ENCODE measurements around the gene EEIG2. TPM values are rescaled to one million over a fixed set of nuclear protein-coding genes. Genes with fewer than 3 reads are reported as not detected.

Gene EEIG2
- total RNA-seq, 4 donors from 2014 or later = 14.3 to 25.5 (median 17.8) TPM

DNA sequence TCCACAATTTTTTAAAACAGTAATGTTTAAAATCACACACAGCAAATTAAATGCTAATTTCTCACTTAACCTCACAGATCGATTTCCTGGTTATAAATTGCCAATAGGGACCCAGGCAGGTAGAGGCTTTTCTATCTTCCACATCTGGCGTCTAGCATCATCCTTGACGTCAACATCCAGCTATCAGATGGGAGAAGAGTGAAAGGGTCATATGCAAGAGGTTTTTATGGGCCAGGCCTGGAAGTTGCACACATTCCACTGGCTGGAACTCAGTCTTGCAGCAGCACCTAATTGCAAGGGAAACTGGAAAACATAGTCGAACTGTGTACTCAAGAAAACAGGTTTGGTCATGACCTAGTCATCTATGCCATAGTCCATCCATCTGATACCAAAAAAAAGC lies 6.0 kb upstream of the EEIG2 start:
- ATAC-seq (ENCODE audit: low FRiP score) = no peak
- TF ChIP-seq, protein P1, sequence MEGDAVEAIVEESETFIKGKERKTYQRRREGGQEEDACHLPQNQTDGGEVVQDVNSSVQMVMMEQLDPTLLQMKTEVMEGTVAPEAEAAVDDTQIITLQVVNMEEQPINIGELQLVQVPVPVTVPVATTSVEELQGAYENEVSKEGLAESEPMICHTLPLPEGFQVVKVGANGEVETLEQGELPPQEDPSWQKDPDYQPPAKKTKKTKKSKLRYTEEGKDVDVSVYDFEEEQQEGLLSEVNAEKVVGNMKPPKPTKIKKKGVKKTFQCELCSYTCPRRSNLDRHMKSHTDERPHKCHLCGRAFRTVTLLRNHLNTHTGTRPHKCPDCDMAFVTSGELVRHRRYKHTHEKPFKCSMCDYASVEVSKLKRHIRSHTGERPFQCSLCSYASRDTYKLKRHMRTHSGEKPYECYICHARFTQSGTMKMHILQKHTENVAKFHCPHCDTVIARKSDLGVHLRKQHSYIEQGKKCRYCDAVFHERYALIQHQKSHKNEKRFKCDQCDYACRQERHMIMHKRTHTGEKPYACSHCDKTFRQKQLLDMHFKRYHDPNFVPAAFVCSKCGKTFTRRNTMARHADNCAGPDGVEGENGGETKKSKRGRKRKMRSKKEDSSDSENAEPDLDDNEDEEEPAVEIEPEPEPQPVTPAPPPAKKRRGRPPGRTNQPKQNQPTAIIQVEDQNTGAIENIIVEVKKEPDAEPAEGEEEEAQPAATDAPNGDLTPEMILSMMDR (IDR thresholded peaks at IDR 0.05) = no peak
- DNase-seq (ENCODE audit: low spot score) = no peak

DNA sequence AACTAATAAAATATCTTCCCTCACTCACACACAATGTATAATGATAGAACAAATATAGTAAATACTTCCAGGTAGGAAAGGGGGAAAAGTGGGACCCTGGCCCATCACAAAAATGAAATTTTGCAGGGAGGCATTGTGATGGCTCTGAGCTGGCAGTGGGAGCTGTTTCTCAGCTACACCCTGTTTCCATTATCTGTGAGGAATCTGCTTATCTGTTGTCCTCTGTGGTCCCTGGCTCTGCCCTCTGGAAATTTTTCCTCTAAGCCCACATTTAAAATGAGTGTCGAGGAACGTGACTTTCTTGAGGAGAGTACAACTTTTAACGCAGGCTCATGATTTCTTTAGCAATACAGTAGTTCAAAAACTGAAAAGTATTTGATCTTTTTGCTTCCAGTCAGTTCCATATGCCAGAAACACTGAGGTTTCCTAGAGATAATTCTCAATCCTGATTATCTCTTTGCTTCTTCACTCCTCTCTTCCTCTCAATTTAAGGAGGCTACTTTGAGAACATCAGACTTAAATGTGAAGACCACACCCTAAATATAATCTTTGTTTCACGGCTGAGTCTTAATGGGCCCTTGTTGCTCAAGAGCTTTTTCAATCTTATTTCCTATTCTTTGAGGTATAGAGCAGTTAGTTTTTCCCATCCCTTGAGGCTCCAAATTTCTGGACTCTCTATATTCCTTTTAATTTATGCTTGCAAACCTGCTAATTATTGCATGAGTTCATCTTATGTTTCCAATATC lies 5.0 kb upstream of the EEIG2 start:
- ATAC-seq (ENCODE audit: low FRiP score) (no peak), DNase-seq (ENCODE audit: low spot score) (no peak)
- TF ChIP-seq, protein P1 (IDR thresholded peaks at IDR 0.05) = no peak

DNA sequence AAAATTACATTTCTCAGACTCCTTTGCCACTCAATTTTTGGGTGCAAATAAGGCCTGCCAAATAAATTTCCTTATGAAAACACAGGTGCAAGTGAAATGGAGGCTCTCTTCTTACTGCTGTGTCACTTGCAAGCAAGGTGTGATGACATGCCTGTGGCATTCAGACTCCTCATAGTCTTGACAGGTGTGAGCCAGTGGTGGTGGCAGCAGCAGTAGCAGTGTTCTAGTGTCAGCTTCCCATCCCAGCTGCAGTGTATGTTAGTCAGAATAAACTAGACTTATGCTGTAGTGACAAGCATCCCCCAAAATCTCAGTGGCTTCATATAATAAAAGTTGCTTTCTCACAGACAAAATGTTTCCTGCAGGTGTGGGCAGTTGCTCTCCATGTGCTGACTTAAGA lies 3.8 kb upstream of the EEIG2 start:
- ATAC-seq (ENCODE audit: low FRiP score) (no peak), DNase-seq (ENCODE audit: low spot score) (no peak)
- TF ChIP-seq, protein P1 (IDR thresholded peaks at IDR 0.05) = no peak

DNA sequence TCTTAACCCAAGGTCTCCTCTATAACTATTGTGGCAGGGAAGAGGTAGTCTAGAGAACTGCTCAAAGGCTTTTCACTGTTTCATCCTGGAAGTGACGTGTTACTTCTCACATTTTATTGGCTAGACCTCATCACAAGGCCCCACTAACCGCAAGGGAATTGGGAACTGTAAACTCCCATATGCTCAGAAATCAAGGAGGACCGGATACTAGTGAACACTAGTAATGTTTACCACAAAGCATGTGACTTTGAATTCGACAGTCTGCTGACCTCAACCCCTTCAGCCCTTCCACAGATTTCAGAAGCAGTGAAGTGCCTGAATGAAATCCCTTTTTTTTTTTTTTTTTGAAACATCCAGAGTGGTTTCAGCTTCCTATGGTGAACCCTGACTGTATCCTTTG lies 3.4 kb upstream of the EEIG2 start:
- TF ChIP-seq, protein P1 (IDR thresholded peaks at IDR 0.05) = no peak
- DNase-seq (ENCODE audit: low spot score) (no peak), ATAC-seq (ENCODE audit: low FRiP score) (no peak)

DNA sequence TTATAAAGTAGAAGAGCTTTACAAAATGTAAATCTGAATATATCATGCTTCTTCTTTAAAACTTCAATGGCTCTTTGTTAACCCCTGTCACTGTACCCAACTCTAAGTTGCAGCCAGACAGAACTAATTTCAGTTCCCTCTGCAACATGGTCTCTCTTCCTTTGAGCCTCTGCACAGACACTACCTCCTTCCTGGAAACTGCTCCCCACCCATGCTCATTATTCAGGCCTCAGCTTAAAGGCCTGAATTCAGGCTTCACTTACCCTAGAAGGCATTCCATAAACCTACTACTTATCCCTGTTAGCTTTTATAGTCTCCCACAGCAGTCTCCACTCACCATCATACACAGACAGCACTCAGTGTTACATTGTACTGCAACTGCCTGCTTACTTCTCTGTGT lies 2.6 kb upstream of the EEIG2 start:
- TF ChIP-seq, protein P1 (IDR thresholded peaks at IDR 0.05) = no peak
- no peak for DNase-seq (ENCODE audit: low spot score)
- ATAC-seq (ENCODE audit: low FRiP score) = no peak

DNA sequence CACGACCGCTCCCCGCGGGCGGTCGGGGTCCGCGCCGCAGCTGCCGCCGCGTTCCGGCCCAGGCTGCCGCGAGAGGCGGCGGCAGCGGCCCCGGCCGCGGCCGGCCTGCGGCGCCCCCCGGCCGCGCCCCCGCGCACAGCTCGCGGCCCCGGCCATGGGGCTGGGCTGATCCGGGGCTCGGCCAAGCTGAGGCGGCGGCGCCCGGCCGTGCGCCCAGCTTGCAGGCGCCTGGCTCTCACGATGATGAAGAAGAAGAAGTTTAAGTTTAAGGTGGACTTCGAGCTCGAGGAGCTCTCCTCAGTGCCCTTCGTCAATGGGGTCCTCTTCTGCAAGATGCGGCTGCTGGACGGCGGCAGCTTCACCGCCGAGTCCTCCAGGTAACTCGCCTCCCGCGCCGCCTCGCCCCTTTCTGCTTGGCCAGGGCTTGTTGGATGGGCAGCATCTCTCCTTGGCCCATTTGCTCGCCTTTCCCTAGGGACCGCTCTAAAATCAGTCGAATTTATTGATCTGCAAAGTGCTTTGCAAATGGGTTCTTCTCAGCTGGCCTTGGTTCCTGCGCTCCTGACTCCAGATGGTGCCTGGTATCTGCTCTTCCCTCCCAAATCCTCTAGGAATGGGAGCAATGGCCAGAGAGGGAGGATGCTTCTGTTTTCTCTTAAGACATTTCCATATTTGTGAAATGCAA lies 431 bp downstream of the EEIG2 start:
- TF ChIP-seq, protein P1 (IDR thresholded peaks at IDR 0.05) = no peak
- DNase-seq (ENCODE audit: low spot score) (no peak), ATAC-seq (ENCODE audit: low FRiP score) (peak; percentile 77)
